Esophagus squamous epithelium (tissue), 5 donors: ENCODE results near the gene TP53I11. TPM values are rescaled to one million over a fixed set of nuclear protein-coding genes. Genes with fewer than 3 reads are reported as not detected.

ENCODE experiments used
- DNase-seq: peaks from one replicate; lab custom pipeline; 2025; lab: John Stamatoyannopoulos, UW
- H3K27ac ChIP-seq, 4 donors: fragments of 200-600 bp; sonication (generic); one replicate each; pipeline ENCODE4 v1.5.1; 2016 to 2019; ENCODE audit warnings: mild to moderate bottlenecking in 1 of 4
- H3K27me3 ChIP-seq, 4 donors: fragments of 200-600 bp; sonication (generic); 1 replicate in 3 of 4; 2 replicates in 1 of 4; pipeline versions ENCODE4 v1.5.1 to v1.6.0; 2017 to 2021; ENCODE audit warnings: antibody characterized with exemption in 1 of 4
- H3K36me3 ChIP-seq, 3 donors: fragments of 200-600 bp; sonication (generic); one replicate each; pipeline ENCODE4 v1.5.1; 2016 to 2019
- H3K4me1 ChIP-seq, 3 donors: fragments of 200-600 bp; sonication (generic); one replicate each; pipeline ENCODE4 v1.5.1; 2017 to 2019
- H3K4me3 ChIP-seq, 4 donors: fragments of 200-600 bp; sonication (generic); 1 replicate in 3 of 4; 2 replicates in 1 of 4; pipeline ENCODE4 v1.5.1; 2016 to 2019; ENCODE audit warnings: mild to moderate bottlenecking in 2 of 4, moderate library complexity in 1 of 4
- H3K9me3 ChIP-seq, 3 donors: fragments of 200-600 bp; sonication (generic); one replicate each; pipeline ENCODE4 v1.5.1; 2016 to 2019
- POLR2A ChIP-seq, 4 donors: fragments of 450-650 bp; IDR thresholded peaks; one replicate each; pipeline ENCODE4 v1.6.1; 2017; ENCODE audit warnings: antibody characterized with exemption in 4 of 4, mild to moderate bottlenecking in 4 of 4, moderate library complexity in 3 of 4
- WGBS, 2 donors: methylation state at CpG; one replicate each; pipeline ENCODE4 v1.1.5; 2018; 5-methylcytosine and 5-hydroxymethylcytosine counted together
- intact Hi-C: fragments of 100-400 bp; cut with DNase I; formaldehyde crosslinking; loops from one replicate; pipeline ENCODE4 v1.15.0; 2022
- total RNA-seq, 4 donors: library from RNA; depleted of rRNA; stranded (reverse); fragments of >200 nt; gene quantifications; one replicate each; pipeline ENCODE4 v1.1.0, GENCODE V29; 2016
- TF ChIP-seq, protein P1 (sequence below), 6 experiments: fragments of 450-650 bp in 4 of 6; fragments of 200-600 bp in 2 of 6; sonication (generic) in 2 of 6; IDR thresholded peaks; one replicate each; pipeline ENCODE4 v1.5.1; 2016 to 2019; ENCODE audit warnings: antibody characterized with exemption in 6 of 6, mild to moderate bottlenecking in 4 of 6, moderate library complexity in 4 of 6
- donor health status: DM: yes; HTN: yes; CAD: no.

TP53I11 gene
- total RNA-seq, 4 donors from 2014 or later: 27.3 to 32.1 (median 29.0) TPM

DNA sequence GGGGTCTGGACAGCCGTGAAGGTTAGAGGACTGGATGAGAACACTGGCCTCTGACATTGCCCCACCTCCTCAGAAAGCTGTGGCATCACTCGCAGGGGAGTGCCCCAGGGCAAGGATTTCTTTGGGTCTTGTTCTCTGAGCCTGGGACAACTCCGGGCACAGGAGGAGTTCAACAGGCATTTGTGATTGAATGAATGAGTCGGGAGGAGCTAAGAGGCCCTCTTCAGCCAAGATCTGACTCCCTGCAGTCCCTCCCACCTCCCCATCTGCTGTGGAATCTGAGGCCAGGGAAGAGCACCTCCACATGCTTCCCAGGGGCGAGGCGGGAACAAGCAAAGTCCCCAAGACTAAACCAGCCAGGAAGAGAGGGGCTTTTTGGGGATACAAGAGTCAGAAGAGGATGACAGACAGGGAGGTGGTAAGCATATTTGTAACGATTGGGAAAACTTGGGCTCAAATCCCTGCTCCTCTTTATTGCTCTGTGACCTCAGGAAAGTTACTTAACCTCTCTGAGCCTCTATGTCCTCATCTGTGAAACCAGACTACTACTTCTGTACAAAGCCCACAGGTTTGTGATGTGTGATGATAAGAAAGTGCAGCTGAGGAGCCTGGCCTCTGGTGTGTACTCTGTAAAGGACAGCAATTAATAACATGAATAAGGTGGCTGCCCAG is 6.4 kb downstream of the TP53I11 start:
- no peak for TF ChIP-seq POLR2A (IDR thresholded peaks at IDR 0.05)
- no peak overlapping the region for H3K4me3 ChIP-seq
- peaks cover 12 to 92% (median 14%) of the 10 kb centered on the region in 3 donors for H3K4me1 ChIP-seq
- peaks cover 0 to under 1% (median 0%) of the 10 kb centered on the region in 4 donors for H3K27me3 ChIP-seq
- no peak for DNase-seq
- peaks cover 0 to 6% (median 0%) of the 10 kb centered on the region in 3 donors for H3K36me3 ChIP-seq
- H3K9me3 ChIP-seq: no peaks in the 10 kb centered on the region
- no peak overlapping the region for H3K27ac ChIP-seq
- intact Hi-C loops: no loop called here
- WGBS, 2 donors: 44 to 51% methylated on average over 6 of the region's 7 CpGs

DNA sequence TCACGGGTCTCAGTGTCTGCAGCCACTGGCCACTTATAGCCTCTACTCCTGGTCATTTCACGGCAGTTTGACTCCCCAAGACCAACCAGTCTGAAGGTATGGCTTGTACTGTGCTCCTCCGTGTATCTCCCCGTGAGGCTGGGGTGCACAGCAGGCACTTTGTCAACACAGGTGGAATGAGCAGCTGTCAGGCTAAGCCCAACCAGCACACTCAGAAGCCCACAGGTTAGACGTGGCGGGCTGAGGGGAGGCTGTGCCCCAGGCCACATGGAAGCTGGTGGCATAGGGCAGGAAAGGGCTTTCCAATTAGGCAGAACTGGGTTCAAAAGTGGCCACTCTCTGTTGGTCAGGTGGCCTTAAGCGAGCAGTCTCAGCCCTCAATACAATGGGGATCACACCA is 7.0 kb downstream of the TP53I11 start:
- no peaks in the 10 kb centered on the region for H3K27me3 ChIP-seq
- WGBS, 2 donors: 50 to 100% methylated on average over 1 to 2 of the region's 7 CpGs
- no peak overlapping the region for H3K27ac ChIP-seq
- H3K9me3 ChIP-seq: no peaks in the 10 kb centered on the region
- DNase-seq: no peak
- TF ChIP-seq POLR2A (IDR thresholded peaks at IDR 0.05): no peak
- TF ChIP-seq, protein P1, sequence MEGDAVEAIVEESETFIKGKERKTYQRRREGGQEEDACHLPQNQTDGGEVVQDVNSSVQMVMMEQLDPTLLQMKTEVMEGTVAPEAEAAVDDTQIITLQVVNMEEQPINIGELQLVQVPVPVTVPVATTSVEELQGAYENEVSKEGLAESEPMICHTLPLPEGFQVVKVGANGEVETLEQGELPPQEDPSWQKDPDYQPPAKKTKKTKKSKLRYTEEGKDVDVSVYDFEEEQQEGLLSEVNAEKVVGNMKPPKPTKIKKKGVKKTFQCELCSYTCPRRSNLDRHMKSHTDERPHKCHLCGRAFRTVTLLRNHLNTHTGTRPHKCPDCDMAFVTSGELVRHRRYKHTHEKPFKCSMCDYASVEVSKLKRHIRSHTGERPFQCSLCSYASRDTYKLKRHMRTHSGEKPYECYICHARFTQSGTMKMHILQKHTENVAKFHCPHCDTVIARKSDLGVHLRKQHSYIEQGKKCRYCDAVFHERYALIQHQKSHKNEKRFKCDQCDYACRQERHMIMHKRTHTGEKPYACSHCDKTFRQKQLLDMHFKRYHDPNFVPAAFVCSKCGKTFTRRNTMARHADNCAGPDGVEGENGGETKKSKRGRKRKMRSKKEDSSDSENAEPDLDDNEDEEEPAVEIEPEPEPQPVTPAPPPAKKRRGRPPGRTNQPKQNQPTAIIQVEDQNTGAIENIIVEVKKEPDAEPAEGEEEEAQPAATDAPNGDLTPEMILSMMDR (IDR thresholded peaks at IDR 0.05): no peak
- intact Hi-C loops: no loop called here
- H3K4me1 ChIP-seq: peaks cover 12 to 89% (median 12%) of the 10 kb centered on the region in 3 donors
- peaks cover 0 to 6% (median 0%) of the 10 kb centered on the region in 3 donors for H3K36me3 ChIP-seq
- H3K4me3 ChIP-seq: no peak overlapping the region

DNA sequence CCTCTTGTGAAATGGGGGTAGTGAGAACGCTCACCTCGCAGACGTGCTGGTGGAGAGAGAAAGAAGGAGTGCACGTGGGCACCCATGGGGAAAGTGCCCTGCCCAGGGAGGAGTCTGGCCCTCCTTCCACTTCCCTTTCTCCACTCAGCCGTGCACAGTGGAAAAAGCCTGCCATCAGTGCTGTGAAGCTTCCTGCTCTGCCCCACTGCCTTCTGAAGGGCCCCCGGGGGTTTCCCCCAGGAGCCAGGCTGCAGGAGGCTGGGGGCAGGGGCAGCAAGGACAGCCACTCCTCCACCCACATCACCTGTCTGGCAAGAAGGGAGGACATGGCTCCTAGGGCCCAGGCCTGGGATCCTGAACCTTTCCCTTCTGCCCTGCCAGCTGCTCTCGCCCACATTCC is 7.6 kb downstream of the TP53I11 start:
- WGBS, 2 donors: 41 to 90% methylated on average over 1 to 5 of the region's 7 CpGs
- H3K36me3 ChIP-seq: peaks cover 0 to 9% (median 0%) of the 10 kb centered on the region in 3 donors
- H3K27ac ChIP-seq: no peak overlapping the region
- no peaks in the 10 kb centered on the region for H3K9me3 ChIP-seq
- peaks cover 9 to 88% (median 12%) of the 10 kb centered on the region in 3 donors for H3K4me1 ChIP-seq
- no peak for DNase-seq
- no peak overlapping the region for H3K4me3 ChIP-seq
- TF ChIP-seq, protein P1 (IDR thresholded peaks at IDR 0.05): no peak
- no peak for TF ChIP-seq POLR2A (IDR thresholded peaks at IDR 0.05)
- no peaks in the 10 kb centered on the region for H3K27me3 ChIP-seq
- intact Hi-C loops: no loop called here

DNA sequence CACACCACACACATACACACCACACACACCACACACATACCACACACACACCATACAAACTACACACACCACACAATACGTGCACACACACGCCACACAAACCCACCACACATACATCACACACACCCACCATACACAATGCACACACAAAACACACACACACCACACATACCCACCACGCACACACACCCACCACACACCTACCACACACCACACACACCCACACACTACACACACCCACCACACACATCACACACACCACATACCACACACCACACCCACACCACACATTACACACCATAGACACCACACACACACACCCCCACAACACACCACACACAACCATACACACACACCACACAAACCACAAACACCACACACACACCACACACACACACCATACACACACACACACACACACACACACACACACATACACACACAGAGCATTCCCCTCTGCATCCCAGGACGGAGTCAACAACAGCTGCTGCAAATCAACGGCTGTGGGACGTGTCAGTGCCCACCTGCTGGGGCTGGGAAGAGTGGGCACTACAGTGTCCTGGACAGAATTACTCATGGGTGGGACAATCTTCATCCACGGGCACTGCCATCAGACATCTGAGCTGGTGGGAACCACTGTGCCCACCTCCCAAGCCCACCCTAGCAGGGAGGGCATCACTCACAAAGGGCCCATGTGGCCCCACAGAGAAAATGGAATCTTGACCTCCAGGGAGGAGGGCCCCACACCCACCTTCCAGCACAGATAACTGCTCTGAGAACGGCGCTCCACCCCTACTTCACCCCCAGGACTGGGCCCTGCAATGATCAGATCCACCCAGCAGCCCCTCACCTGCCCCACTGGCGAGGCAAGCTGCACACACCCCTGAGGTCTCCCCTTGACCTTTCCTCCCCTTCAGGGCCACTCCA is 8.4 kb downstream of the TP53I11 start:
- intact Hi-C loops: no loop called here
- 89 to 90% methylated on average over 7 to 10 of the region's 10 CpGs for WGBS, 2 donors
- no peak overlapping the region for H3K4me3 ChIP-seq
- no peak overlapping the region for H3K27ac ChIP-seq
- no peaks in the 10 kb centered on the region for H3K9me3 ChIP-seq
- TF ChIP-seq, protein P1 (IDR thresholded peaks at IDR 0.05): no peak
- TF ChIP-seq POLR2A (IDR thresholded peaks at IDR 0.05): no peak
- peaks cover 9 to 81% (median 12%) of the 10 kb centered on the region in 3 donors for H3K4me1 ChIP-seq
- peaks cover 0 to 16% (median 0%) of the 10 kb centered on the region in 3 donors for H3K36me3 ChIP-seq
- DNase-seq: no peak
- no peaks in the 10 kb centered on the region for H3K27me3 ChIP-seq

DNA sequence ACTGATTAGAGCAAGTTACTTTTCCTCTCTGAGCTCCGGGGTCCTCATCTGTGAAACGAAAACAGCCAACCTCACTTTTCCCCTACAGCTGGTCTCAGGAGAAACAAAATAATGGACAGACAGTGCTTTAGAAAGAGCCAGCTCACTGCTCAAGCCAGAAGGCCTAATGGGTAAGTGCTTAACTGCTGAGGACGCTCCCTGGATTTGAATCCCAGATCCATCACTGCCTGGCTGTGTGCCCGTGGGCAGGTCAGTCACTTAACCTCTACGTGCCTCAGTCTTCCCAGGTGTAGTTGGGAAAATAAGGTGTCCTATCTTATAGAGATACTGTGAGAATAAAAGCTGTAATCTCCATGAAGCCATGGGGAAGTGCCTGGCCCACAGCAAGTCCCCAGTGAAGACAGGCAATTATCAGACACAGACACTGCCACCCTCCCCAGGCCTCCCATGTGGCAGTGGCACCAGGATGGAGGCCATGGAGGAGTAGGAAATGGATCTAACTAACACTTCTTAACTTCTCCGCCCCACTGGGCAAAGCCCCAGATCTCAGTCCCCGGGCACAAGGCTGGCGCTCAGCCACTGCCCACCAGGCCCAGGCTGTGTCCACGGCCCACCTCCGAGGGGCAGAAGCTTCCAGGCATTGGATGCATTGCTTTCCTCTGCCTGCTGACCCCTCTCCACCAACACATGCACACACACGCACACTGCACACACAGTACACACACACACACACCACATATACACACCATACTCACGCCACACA is 9.2 kb downstream of the TP53I11 start:
- TF ChIP-seq, protein P1 (IDR thresholded peaks at IDR 0.05): no peak
- no peak for TF ChIP-seq POLR2A (IDR thresholded peaks at IDR 0.05)
- Histone ChIP-seq H3K4me3 (no peak overlapping the region), H3K36me3 (peaks cover 0 to 23% (median 0%) of the 10 kb centered on the region in 3 donors), H3K4me1 (peaks cover 9 to 77% (median 12%) of the 10 kb centered on the region in 3 donors), H3K9me3 (no peaks in the 10 kb centered on the region), H3K27ac (peak overlapping the region in 2 of 4 donors; percentile 30 to 42), H3K27me3 (no peaks in the 10 kb centered on the region)
- DNase-seq: no peak
- intact Hi-C loops: no loop called here
- 74 to 78% methylated on average over 8 to 10 of the region's 12 CpGs for WGBS, 2 donors
